ENCODE data around the gene C3orf22. TPM values are rescaled to one million over a fixed set of nuclear protein-coding genes. Genes with fewer than 3 reads are reported as not detected.
"Not testable (repeated sequence)": the region's sequence is repeated elsewhere in the genome, so short reads cannot be mapped to it uniquely, and the experiment has no call there.

C3orf22 gene, protein sequence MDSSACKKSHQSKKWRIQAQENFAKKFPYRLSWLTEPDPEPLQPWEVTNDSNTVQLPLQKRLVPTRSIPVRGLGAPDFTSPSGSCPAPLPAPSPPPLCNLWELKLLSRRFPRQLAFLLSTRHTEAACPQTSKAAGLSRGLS
- total RNA-seq (2014; rRNA removed; shearing (Covaris generic)): not detected in 2 replicates

DNA sequence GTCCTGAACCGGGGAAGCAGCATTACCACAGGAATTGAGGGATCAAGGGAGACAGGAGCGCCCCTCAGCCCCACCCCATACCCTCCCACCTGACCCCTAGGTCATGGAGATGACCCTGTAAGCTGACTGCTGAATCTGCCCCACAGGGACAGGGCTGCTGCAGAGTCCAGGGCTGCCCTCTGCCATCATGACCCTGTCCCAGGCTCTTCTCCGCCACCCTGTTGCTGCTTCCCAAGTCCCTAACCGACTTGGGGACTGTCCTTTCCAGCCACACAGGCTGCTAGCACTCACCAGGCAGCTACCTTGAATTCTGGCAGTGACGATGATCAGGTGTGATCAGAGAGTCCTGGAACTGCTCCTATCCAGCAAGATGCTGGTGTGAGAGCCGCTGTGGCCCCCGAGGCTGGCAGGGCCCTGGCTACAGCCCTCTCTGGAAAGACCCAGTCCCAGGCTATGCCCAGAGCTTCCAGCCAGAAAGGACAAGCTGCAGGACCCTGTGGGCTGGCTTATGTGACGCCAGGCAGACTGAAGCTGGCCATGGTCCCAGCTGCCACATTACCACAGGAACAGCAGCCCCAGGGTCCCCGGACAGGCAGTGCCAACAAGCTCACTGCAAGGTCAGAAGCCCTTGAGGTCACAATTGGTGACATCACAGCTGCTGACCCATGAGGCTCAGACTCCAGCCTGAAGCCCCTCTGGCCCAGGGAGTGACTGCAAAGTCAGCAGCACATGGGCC is at the start of gene C3orf22:
TSS of gene C3orf22 (minus strand) at position 597 of the 736 bp plus-strand sequence. CDS start 5,542 bp downstream, outside the sequence.
- DNase-seq (ENCODE audit: low spot score): no peak

DNA sequence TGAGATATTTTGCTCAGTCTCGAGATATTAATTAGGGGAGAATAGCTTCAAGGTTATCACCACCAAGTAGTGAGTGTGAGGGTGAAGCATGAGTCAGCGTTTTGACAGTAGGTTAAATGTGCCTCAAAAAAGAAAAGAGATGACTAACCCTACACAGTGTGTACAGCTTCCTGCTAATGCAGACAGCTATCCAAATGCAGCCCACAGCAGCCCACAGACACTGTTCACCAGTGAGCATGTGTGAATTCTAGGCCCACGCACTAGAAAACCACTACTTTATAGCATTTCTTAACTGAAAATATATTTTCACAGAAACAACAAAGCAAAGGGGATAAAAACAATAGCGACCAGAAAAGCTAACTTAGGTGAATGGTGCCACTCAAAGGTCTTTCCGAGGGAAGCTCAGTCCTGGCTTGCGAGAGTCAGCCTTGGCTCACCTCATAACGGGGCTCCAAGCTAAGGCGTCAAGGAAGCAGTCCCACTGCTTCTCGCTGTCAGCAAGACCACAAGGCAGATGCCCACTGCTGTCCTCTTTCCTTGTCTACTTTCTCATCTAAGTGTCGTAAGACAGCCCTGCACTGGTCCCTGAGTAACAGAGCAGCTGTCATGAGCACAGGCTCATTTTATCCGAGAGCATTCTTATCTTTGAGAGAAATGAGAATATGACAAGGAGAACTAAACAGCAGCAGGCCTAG is 48.6 kb upstream of the C3orf22 start:
- peak; percentile 16 for DNase-seq (ENCODE audit: low spot score)

DNA sequence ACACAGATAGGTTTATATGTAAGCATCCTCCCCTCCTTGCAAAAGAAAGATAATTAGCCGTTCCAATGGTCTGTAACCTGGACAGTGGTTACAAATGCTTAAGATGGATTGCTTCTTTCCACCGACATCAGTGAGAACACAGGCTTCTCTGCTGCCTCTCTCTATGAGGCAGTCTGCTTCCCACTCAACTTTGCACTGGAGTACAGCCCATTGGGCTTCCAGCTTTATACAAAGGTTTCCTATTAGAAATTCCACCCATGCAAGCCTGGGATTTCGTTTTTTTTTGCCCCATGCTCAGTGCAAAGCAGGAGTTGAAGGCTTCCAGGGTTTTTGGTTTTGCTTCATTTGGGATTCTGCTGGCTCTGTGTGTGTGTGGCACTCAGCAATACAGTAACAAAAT is 47.3 kb upstream of the C3orf22 start:
- no peak for DNase-seq (ENCODE audit: low spot score)

DNA sequence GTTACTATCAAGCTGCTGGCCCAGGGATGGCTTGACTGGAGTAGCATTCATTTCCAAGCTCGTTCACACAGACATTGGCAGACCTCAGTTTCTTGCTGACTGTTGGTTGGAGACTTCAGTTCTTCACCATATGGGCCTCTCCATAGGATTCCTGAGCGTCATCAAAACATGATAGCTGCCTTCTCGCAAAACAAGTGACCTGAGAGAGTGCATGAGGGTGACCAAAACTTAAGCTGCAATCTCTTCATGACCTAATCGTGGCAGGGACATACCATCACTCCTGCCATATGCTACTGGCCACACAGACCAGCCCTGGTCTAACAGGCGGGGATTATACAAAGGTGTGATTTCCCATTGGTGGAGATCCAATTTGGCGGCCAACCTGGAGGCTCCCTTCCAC is 46.0 kb upstream of the C3orf22 start:
- no peak for DNase-seq (ENCODE audit: low spot score)

DNA sequence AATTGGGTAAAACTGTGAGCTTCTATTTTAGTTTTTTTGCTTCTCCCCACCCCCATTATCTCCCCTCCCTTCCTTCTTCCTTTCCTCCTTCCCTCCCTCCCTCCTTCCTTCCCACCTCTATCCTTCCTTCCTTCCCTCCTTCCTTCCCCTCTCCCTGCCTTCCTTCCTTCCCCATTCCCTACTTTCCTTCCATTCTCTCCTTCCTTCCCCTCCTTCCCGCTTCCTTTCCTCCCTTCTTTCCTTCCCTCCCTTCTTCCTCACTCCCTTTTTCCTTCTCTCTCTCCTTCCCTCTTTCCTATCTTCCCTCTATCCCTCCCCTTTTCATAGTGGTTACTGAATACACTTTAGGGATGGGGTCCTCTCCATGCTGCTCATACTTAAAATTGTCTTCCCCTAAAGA is 40.4 kb upstream of the C3orf22 start:
- no peak for DNase-seq (ENCODE audit: low spot score)

DNA sequence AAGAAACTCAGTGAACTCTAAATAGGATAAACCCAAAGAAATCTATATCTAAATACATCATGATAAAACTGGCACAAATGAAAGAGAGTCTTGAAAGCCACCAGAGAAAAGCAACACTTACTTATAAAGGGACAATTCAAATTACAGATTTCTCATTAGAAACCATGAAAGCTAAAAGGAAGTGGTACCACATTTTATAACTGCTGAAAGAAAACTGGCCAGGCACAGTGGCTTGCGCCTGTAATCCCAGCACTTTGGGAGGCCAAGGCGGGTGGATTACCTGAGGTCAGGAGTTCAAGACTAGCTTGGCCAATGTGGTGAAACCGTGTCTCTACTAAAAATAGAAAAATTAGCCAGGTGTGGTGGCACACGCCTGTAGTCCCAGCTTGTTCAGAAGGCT is 36.7 kb upstream of the C3orf22 start:
- DNase-seq (ENCODE audit: low spot score): not testable (repeated sequence)

DNA sequence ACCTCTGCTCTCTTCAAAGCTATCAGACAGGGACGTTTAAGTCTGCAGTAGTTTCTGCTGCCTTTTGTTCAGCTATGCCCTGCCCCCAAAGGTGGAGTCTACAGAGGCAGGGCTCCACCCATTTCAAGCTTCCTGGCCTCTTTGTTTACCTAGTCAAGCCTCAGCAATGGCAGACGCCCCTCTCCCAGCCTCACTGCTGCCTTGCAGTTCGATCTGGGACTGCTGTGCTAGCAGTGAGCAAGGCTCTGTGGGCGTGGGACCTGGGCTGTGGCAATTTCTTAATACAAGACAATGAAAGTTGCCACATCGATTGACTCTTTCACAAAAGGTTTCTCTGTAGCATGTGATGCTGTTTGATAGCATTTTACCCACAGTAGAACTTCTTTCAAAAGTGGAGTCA is 32.8 kb upstream of the C3orf22 start:
- DNase-seq (ENCODE audit: low spot score): not testable (repeated sequence)

DNA sequence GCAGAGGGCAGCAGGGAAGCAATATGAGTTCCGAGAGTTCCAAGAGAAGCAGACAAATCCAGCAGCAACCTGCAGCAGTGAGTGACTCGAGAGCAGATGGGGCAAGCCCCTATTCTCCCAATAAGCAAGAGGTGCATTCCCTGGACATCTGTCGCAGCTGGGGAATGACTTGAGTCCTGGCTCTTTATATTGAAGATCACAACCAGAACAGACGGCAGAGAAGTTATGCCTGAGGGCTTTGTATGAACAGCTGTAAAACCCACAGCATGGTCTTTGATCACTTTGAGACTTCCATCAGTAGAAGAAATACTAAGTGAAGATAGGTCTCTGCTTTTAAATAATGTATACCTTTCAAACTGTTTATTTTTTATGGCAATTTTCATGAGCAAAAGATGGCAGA is 23.6 kb upstream of the C3orf22 start:
- no peak for DNase-seq (ENCODE audit: low spot score)

DNA sequence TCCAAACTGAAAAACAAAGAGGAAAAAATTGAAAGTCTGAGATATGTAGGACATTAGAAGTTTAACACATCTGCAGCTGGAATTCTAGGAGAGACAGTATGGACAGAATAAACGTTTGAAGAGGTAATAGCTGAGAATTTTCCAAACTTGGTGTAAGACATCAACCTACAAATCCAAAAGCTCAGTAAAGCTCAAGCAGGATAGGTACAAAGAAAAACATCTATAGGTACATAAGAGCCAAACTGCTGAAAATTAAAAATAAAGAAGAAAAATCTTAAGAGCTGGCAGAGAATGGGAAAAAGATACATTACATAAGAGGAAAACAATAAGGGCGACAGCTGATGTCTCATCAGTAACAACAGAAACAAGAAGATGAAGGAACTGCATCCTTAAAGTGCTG is 22.8 kb upstream of the C3orf22 start:
- no peak for DNase-seq (ENCODE audit: low spot score)

DNA sequence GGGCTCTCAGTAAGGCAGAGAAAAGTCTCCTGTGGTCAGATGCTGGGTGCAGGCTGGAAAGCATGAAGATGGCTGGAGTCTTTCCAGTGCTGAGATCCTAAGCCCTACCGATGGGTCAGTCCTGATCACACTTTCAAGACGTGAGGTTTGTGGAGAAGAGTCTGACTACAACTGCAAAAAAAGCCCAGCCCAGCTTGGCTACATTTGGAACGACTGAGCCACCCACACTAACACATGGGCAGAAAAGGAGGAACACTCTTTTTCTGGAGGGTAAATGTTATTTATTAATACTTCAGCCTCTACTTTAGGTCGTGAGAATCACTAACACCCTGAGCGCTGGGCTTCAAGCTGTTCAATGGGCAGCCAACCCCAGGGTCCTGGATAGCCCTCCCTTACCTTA is 22.0 kb upstream of the C3orf22 start:
- no peak for DNase-seq (ENCODE audit: low spot score)

DNA sequence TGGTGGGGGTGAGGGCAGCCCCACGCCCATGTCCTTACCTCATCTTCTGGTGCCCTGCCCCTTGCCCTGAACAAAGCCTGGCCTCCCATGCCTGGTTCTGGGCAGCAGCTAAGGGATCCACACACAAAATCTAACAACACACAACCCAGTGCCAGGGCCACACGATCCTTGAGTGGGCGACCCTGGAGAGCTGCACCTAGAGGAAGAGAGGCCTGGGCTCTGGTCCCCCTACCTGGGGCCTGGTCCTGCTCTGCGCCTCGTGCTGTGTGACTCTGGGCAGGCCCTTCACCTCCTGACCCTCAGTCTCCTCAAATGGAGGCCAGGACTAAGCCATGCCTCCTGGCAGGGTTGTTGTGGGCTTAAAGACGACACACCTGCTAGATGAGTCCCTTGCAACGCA is 20.0 kb upstream of the C3orf22 start:
- DNase-seq (ENCODE audit: low spot score): no peak

DNA sequence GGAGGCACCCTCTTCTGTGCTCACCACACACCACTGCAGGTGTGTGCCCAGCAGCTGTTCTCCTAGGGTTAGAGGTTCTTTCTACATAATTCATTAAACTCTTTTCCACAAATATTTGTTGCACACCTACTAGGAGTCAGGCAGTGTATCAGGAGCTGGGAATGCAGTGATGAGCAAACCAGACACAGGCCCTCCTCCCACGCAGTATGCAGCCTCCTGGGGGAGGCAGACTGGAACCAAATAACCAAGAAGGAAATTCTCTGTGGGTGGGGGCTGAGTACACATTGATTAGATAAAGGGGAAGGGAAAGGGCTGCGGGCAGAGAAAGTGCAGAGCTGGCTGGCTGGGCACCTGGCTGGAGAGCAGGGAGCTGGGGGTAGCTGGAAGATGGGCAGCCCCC is 18.5 kb upstream of the C3orf22 start:
- DNase-seq (ENCODE audit: low spot score): no peak

DNA sequence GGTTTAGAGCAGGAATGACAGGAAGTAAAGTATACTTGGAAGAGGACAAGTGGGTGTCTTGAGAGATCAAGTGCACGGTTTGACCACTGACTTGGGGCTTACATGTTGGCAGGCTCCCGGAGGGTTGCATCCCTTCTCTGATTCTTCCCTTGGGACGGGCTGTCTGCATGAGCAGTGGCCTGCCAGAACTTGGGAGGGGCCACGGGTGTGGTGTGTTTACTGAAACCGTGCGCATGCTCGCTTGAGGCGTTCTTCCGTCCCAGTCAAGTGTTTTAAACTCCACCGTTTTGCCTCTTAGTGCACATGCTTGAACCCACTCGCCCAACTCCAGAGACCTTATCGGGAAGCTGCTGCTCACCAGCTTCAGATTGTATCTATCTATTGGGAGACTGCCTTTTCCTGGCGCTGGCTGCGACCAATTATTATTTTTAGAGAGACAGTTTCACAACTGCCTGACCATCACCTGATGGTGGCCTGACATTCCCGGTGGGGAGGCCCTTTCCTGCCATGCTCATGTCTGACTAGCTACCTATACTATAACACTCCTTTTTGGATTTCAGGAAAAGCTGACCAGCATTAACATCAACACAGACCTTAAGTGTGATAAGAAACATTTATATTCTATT is 14.9 kb upstream of the C3orf22 start:
- peak; percentile 14 for DNase-seq (ENCODE audit: low spot score)

DNA sequence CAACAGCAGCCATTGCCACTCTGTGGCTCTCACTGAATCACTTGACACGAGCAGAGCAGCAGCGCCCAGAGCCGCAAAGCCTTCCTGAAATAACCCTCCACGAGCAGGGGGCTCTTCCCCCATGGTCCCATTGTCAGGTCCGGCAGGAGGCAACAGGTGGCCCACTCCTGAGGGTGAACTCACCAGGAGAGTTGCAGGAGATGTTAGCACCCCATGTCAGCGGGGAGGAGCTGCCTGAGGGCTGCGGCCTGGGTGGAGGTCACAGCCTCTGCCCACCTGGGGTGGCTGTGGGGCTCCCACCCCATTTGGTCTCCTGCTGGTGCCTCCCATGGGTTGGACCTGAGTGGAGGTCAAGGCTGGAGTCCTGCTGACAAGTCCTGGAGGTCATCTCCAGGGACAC is 12.3 kb upstream of the C3orf22 start:
- no peak for DNase-seq (ENCODE audit: low spot score)

DNA sequence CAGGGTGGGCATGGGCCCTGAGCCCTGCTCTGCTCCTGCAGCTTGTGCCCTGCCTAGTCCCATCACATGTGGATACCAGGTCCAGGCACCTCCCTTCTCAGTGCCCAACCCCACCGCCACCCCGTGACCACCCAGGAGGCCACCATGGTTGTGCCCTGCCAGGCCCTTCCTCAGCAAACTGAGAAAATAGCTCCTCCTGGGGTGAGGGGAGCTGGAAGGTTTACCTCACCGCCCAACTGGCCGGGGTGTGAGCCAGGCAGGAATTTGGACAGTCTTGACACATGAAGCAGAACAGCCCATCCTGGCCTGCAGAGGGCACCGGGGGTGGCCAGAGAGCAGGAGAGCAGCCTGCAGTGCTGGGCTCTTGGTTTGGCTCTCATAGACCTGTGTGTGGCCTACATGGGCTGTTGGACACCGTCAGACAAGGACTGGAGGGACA is 11.4 kb upstream of the C3orf22 start:
- no peak for DNase-seq (ENCODE audit: low spot score)

DNA sequence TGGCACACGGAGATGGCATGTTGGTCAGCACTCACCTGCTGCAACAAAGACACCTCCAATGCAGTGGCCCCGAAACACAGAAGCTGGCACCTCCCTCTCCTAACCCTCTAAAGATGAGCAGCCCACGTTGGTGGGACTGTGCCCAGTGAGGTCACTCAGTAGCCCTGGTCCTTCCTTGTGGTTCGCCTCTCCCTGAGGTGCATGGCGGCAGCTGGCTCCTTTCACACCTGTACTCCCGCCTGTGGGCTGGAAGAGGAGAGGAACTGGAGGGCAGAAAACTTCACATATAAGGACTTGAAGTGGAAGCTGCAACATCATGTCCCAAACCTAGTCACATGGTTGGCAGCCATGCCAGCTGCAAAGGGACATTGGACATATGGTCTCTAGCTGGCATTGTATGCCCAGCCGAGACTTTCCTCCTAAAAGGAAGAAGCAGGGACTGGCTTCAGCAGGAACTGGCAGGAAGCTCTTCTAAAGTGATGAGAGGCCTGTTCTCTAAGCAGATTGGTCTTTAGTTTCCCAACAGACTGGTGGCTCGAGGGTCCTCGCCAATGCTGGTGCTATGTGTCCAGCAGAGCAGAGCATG is 10.8 kb upstream of the C3orf22 start:
- no peak for DNase-seq (ENCODE audit: low spot score)

DNA sequence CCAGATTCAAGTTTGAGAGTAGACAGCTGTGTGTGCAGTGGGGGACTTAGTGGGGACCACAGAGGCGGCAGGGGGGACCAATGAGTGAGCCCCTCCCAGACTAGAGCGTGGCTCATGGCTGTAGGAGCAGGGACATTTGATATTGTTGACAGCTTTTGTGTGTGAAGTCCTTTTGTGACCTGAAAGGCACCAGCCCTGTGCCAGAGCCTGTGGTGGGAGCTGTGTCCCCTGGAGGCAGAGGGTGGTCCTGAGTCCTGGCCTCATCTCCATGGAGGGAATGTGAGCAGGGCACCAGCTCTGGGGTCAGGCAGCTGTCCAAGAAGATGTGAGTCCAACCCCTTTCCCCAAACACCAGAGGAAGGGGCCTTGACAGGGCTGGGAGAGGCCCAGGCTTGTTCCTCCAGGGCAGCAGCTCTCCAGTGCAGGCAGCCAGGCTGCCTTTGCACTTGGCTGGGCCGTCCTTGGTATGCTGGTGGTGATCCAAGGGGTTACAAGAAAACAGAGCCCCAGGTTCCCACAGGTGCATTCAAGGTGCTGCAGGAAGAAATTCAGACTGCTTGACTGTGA is 10.1 kb upstream of the C3orf22 start:
- no peak for DNase-seq (ENCODE audit: low spot score)

DNA sequence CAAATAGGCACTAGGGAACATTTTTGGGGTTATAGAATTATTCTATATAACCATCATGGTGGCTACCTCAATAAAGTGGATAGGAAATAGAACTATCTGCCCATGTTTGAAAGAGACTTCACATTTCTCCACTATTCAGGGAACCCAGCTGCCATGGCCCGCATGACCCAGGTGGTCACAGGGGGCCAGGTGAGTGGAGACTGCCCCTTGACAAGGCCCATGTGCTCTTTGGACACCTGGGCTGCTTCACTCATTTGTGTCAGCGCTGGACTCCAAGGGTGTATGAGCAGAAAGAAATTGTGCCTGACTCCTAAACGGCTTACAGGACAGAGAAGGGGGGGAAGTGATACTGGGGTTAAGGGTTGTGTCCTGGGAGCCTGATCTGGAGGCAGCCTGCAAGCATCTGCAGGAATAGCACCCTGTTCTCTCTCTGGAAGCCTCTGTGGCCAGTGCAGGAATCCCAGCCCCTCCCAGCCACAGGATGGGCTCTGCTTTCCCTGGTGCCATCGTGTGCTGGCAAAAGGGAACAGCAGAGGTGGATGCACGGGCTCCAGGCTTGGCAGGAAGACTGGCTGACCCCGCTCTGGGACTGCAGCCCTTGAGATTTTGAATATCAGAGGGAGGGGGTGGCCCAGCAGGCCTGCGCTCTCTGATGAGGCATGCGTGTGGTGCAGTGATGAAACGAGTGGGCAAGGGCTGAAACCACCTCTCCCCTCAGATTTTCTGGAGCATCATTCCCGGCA is 9.1 kb upstream of the C3orf22 start:
- peak; percentile 41 for DNase-seq (ENCODE audit: low spot score)

DNA sequence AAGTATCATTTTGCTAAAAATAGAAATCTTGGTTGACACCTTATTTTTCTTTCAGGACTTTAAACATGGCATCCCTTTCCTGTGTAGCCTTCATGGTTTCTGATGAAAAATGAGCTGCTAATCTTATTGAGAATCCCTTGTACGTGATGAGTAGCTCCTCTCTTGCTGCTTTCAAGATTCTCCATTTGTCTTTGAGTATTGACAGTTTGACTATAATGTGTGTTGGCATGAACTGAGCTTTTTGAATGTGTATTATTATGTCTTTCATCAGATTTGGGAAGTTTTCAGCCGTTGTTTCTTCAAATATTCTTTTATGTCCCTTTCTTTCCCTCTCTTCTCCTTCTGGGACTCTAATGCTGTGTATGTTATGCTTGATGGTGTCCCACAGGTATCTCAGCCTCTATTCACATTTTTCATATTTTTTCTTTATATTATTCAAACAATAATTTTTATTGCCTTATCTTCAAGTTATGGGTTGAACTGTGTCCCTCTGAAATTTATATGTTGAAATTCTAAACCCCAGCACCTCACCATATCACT is 4.1 kb upstream of the C3orf22 start:
- DNase-seq (ENCODE audit: low spot score): no peak

DNA sequence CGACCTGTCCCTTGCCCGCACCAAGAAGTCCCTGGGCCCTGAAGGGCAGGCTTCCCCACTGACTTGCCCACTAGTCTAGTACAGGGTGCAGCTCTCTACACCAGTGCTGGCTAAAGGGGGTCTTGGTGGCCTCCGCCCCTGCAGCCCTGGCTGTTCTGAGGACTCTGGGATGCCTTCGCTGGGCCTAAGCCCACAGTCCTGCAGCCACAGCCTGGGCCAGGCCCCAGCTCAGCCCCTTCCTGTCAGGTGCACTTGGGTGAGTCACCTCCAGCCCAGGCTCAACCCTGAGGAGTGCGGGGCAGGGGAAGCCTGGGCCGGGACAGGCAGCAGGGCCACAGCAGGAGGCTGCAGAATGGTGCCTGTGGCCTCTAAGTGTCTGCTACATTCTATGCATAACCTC is 971 bp downstream of the C3orf22 start:
- no peak for DNase-seq (ENCODE audit: low spot score)

DNA sequence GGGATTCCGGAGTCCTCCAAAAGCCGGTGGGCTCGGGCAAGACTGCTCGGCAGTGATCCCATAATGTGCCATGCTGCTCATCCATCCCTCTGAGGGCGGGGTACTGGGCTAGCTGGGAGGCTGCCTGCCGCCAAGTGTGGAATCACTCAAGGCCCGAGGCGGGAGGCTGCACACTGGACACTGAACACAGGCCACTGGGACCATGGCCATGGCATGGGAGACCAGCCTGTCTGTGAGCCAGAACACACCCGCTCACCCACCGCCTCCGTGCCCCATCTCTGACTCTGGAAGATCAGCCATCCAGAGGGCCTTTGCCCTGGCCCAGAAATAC is 1.4 kb downstream of the C3orf22 start:
- no peak for DNase-seq (ENCODE audit: low spot score)
